K562 (cell line): ENCODE data around the gene PFN3. TPM values are rescaled to one million over a fixed set of nuclear protein-coding genes. Genes with fewer than 3 reads are reported as not detected.
A peak's percentile ranks its signal among the peaks of the same experiment; 100 is the strongest.

Source experiments
- ATAC-seq: fragments of 200-7000 bp; cut with Tn5 transposase; 3 replicates; pipeline ENCODE4 v1.9.1; 2020; ENCODE audit warnings: moderate library complexity
- BruUV-seq: library from RNA; stranded (reverse); fragments of 400-500 nt; replicated peaks from 2 replicates; lab custom pipeline; 2021; lab: Mats Ljungman, UMichigan
- CTCF ChIA-PET: fragments of 300-600 bp; formaldehyde crosslinking; extraction: SDS; loops from one replicate; lab custom pipeline; 2021; ENCODE audit warnings: low intra/inter-chr PET ratio; lab: Yijun Ruan, JAX
- POLR2A ChIA-PET: fragments of 300-600, 350-650 bp; sonication (Branson Sonifier 250); formaldehyde crosslinking; extraction: SDS; loops from one replicate; lab custom pipeline; 2021; ENCODE audit warnings: antibody characterized with exemption, inconsistent platforms; lab: Yijun Ruan, JAX
- DNase-seq, 4 experiments: peaks; one replicate each; pipeline versions ENCODE4 v3.0.0 to v3.0.0-alpha.2; 2011 to 2018; ENCODE audit warnings: low spot score in 3 of 4, mixed read lengths in 3 of 4; ENCODE audit errors: extremely low read depth in 1 of 4
- FAIRE-seq: peaks from 2 replicates; lab custom pipeline; 2011; peaks lifted over from hg19 to GRCh38; lab: Jason Lieb, UNC
- H2AFZ ChIP-seq: 2 replicates; pipeline ENCODE4 v1.6.0; 2011; ENCODE audit warnings: low read depth, low read length, control low read depth, inconsistent platforms
- H3K27ac ChIP-seq: fragments of 200-600 bp; 3 replicates; pipeline ENCODE4 v1.8.0; 2011; ENCODE audit warnings: low read depth, mild to moderate bottlenecking, control low read depth, inconsistent platforms, low read length, moderate library complexity, mixed read lengths; ENCODE audit errors: extremely low read depth
- H3K27me3 ChIP-seq, 2 experiments: fragments of 300-600 bp in 1 of 2; 2 replicates in 1 of 2; 3 replicates in 1 of 2; pipeline versions ENCODE4 v1.6.0 to v1.8.0; 2011; ENCODE audit warnings: inconsistent platforms in 2 of 2, low read length in 2 of 2, mild to moderate bottlenecking in 1 of 2, mixed read lengths in 1 of 2, moderate library complexity in 1 of 2; ENCODE audit not compliant: control insufficient read depth in 2 of 2, insufficient read depth in 2 of 2
- H3K36me3 ChIP-seq: fragments of 300-600 bp; 3 replicates; pipeline ENCODE4 v1.8.0; 2011; ENCODE audit warnings: mild to moderate bottlenecking, low read length, inconsistent platforms; ENCODE audit not compliant: control insufficient read depth, insufficient read depth
- H3K4me1 ChIP-seq, 2 experiments: fragments of 200-600 bp in 1 of 2; replicated peaks in 1 of 2; 2 replicates in 1 of 2; 3 replicates in 1 of 2; pipeline versions ENCODE4 v1.5.1 to v1.8.0; 2011; ENCODE audit warnings: inconsistent platforms in 2 of 2, low read length in 2 of 2, mild to moderate bottlenecking in 1 of 2, mixed read lengths in 1 of 2, moderate library complexity in 1 of 2; ENCODE audit not compliant: control insufficient read depth in 2 of 2, insufficient read depth in 2 of 2
- H3K4me2 ChIP-seq: 2 replicates; pipeline ENCODE4 v1.6.1; 2011; ENCODE audit warnings: low read length, control low read depth, inconsistent platforms, mixed read lengths; ENCODE audit not compliant: insufficient read depth
- H3K4me3 ChIP-seq: fragments of 200-600 bp; sonication (generic), shearing (Covaris generic); 2 replicates; pipeline ENCODE4 v1.5.1; 2016; ENCODE audit warnings: control low read depth, inconsistent platforms
- H3K79me2 ChIP-seq: fragments of 200-600 bp; 3 replicates; pipeline ENCODE4 v1.8.0; 2011; ENCODE audit warnings: low read length, inconsistent platforms; ENCODE audit not compliant: control insufficient read depth, insufficient read depth
- H3K9ac ChIP-seq, 2 experiments: 2 replicates each; pipeline versions ENCODE4 v1.6.0 to v1.6.1; 2011; ENCODE audit warnings: low read depth in 2 of 2, low read length in 2 of 2, control low read depth in 1 of 2, inconsistent platforms in 1 of 2, mild to moderate bottlenecking in 1 of 2, mixed read lengths in 1 of 2; ENCODE audit not compliant: insufficient read depth in 1 of 2
- H3K9me1 ChIP-seq: one replicate; pipeline ENCODE4 v1.6.0; 2011; ENCODE audit warnings: inconsistent platforms, mild to moderate bottlenecking, low read length, moderate library complexity; ENCODE audit not compliant: control insufficient read depth, insufficient read depth
- H3K9me3 ChIP-seq: replicated peaks from 2 replicates; pipeline ENCODE4 v1.5.1; 2011; ENCODE audit warnings: low read depth, low read length, inconsistent platforms; ENCODE audit not compliant: control insufficient read depth, insufficient read depth
- H4K20me1 ChIP-seq: replicated peaks from 2 replicates; pipeline ENCODE4 v1.6.1; 2011; ENCODE audit warnings: low read length, inconsistent platforms, mixed read lengths; ENCODE audit not compliant: control insufficient read depth, insufficient read depth
- PRDM10 ChIP-seq: fragments of 450-650 bp; IDR thresholded peaks from 2 replicates; pipeline ENCODE4 v1.6.1; 2018; ENCODE audit not compliant: partially characterized antibody
- ZNF639 ChIP-seq, 2 experiments: fragments of 200-800 bp in 1 of 2; sonication (Bioruptor generic) in 1 of 2; sonication (generic) in 1 of 2; formaldehyde crosslinking in 1 of 2; IDR thresholded peaks in 1 of 2; conservative IDR thresholded peaks in 1 of 2; 2 replicates each; pipeline versions ENCODE4 v1.5.0 to v1.6.1; 2016 to 2020; ENCODE audit warnings: missing compliant biosample characterization in 1 of 2, missing genetic modification characterization in 1 of 2, missing genetic modification reagents in 1 of 2
- WGBS: fragments of 100-300 bp; shearing (Covaris generic); methylation state at CpG from one replicate; pipeline ENCODE4 v1.1.6; 2016; ENCODE audit warnings: low coverage, mixed read lengths; ENCODE audit not compliant: insufficient coverage; ENCODE audit errors: missing lambda C conversion rate; 5-methylcytosine and 5-hydroxymethylcytosine counted together
- in situ Hi-C: fragments of 300-500 bp; cut with MboI; formaldehyde crosslinking; loops from 4 replicates; pipeline ENCODE4 v1.15.0; 2018; ENCODE audit warnings: inconsistent platforms, mixed read lengths
- intact Hi-C: fragments of 100-400 bp; cut with micrococcal nuclease; formaldehyde crosslinking; loops from 2 replicates; pipeline ENCODE4 v1.14.2; 2022
- polyA plus RNA-seq, 8 experiments: library from polyadenylated mRNA; depleted of rRNA in 4 of 8; stranded (reverse) in 5 of 8; unstranded in 3 of 8; fragments of >200 nt; fragmentation: Nextera tagmentation in 2 of 8; fragmentation: Illumina TruSeq in 1 of 8; extraction: Ambion mirVana in 2 of 8; extraction: Trizol in 1 of 8; gene quantifications; 2 replicates each; pipeline versions ENCODE4 v1.2.1 to v1.2.3, GENCODE V29; 2011 to 2014; ENCODE audit warnings: inconsistent platforms in 1 of 8, missing spikeins in 1 of 8
- total RNA-seq, 7 experiments: library from RNA; depleted of rRNA in 6 of 7; stranded (reverse); fragments of >200 nt in 6 of 7; fragmentation: Illumina TruSeq in 2 of 7; extraction: Trizol in 2 of 7; gene quantifications; 2 replicates each; pipeline versions ENCODE4 v1.2.1 to v1.2.3, GENCODE V29; 2011 to 2021; ENCODE audit warnings: low replicate concordance in 1 of 7

PFN3 gene
- total and polyA plus RNA-seq, 9 of the 15 experiments (the other 6 are each of a cell fraction or from before 2014, with no cell fraction given) = not detected

- Histone ChIP-seq H3K27ac (no peak overlapping the region), H4K20me1 (no peaks in the 10 kb centered on the region), H3K4me1 (peaks cover 10% of the 10 kb centered on the region in 2 experiments), H3K9me1 (no peaks in the 10 kb centered on the region), H3K79me2 (no peaks in the 10 kb centered on the region), H3K27me3 (no peaks in the 10 kb centered on the region), H3K4me3 (no peak overlapping the region), H3K9ac (no peak overlapping the region; a peak in 1 of 4 replicates), H2AFZ (peak overlapping the region; percentile 74), H3K4me2 (no peak overlapping the region), H3K9me3 (no peaks in the 10 kb centered on the region), H3K36me3 (no peaks in the 10 kb centered on the region)
- FAIRE-seq (no peak), ATAC-seq (no peak), DNase-seq (no peak)
- 53% methylated on average over 6 of the region's 6 CpGs for WGBS
- POLR2A ChIA-PET = interaction anchor here (0.9 kb wide), 1 partner anchor 25 kb away, joined by 3 read pairs; the partner anchor contains the start of gene PRR7
- intact Hi-C loops = no loop called here
- TF ChIP-seq PRDM10 (peak; percentile 72), ZNF639 (CRISPR knock-in tag; conservative IDR thresholded peaks at IDR 0.05 in 1 of 2, IDR thresholded peaks at IDR 0.05 in 1 of 2) (no peak)
- CTCF ChIA-PET = no interaction called here
- in situ Hi-C loops = no loop called here
- no TSS peak for BruUV-seq
Observed at GRCh38 chr5:177421062-177421798, 20.8 kb upstream of the PFN3 start.
